GM12878 (cell line): ENCODE results near the gene ANKRD28. TPM values are rescaled to one million over a fixed set of nuclear protein-coding genes. Genes with fewer than 3 reads are reported as not detected.
A peak's percentile ranks its signal among the peaks of the same experiment; 100 is the strongest.

Experiments
- ATAC-seq: fragments of 200-7000 bp; cut with Tn5 transposase; 3 replicates; pipeline ENCODE4 v1.9.1; 2020; ENCODE audit warnings: mild to moderate bottlenecking, moderate library complexity
- BruUV-seq: library from RNA; stranded (reverse); fragments of 400-500 nt; replicated peaks from 2 replicates; lab custom pipeline; 2021; lab: Mats Ljungman, UMichigan
- CTCF ChIA-PET: fragments of 300-600 bp; sonication (Branson Sonifier 250); formaldehyde crosslinking; extraction: SDS; loops from one replicate; lab custom pipeline; 2021; ENCODE audit warnings: inconsistent platforms; lab: Yijun Ruan, JAX
- POLR2A ChIA-PET: fragments of 350-600 bp; formaldehyde crosslinking; extraction: SDS; loops from one replicate; lab custom pipeline; 2021; ENCODE audit warnings: inconsistent platforms; lab: Charles Lee
- RAD21 ChIA-PET: fragments of 300-600 bp; sonication (Branson Sonifier 250); formaldehyde crosslinking; loops from one replicate; lab custom pipeline; 2023; ENCODE audit warnings: antibody characterized with exemption; ENCODE audit not compliant: unreplicated experiment; lab: Charles Lee
- SMC1A ChIA-PET: fragments of 300-600 bp; sonication (Branson Sonifier 250); formaldehyde crosslinking; loops from one replicate; lab custom pipeline; 2023; ENCODE audit not compliant: unreplicated experiment, uncharacterized antibody; lab: Charles Lee
- DNase-seq: peaks from one replicate; pipeline ENCODE4 v3.0.0-alpha.2; 2011; ENCODE audit warnings: low read depth, low spot score
- FAIRE-seq: peaks from 3 replicates; lab custom pipeline; 2011; peaks lifted over from hg19 to GRCh38; lab: Jason Lieb, UNC
- H2AFZ ChIP-seq: 2 replicates; pipeline ENCODE4 v1.6.0; 2011; ENCODE audit warnings: low read depth, low read length, control low read depth; ENCODE audit not compliant: control insufficient read depth
- H3K27ac ChIP-seq: 2 replicates; pipeline ENCODE4 v1.5.1; 2011; ENCODE audit warnings: control low read depth; ENCODE audit not compliant: control insufficient read depth, insufficient read depth
- H3K27me3 ChIP-seq, 2 experiments: replicated peaks in 1 of 2; 2 replicates each; pipeline versions ENCODE4 v1.6.0 to v1.6.1; 2011; ENCODE audit warnings: low read length in 1 of 2; ENCODE audit not compliant: control insufficient read depth in 2 of 2, insufficient read depth in 2 of 2
- H3K36me3 ChIP-seq, 2 experiments: 2 replicates each; pipeline ENCODE4 v1.5.1; 2011; ENCODE audit warnings: low read length in 1 of 2; ENCODE audit not compliant: control insufficient read depth in 2 of 2, insufficient read depth in 2 of 2
- H3K4me1 ChIP-seq: 2 replicates; pipeline ENCODE4 v1.6.1; 2011; ENCODE audit warnings: mild to moderate bottlenecking, low read length, moderate library complexity, mixed read lengths; ENCODE audit not compliant: control insufficient read depth, insufficient read depth
- H3K4me2 ChIP-seq: 2 replicates; pipeline ENCODE4 v1.6.0; 2011; ENCODE audit warnings: control low read depth; ENCODE audit not compliant: control insufficient read depth, insufficient read depth
- H3K4me3 ChIP-seq: fragments of 200-600 bp; sonication (generic); 2 replicates; pipeline ENCODE4 v1.5.1; 2016
- H3K79me2 ChIP-seq: 2 replicates; pipeline ENCODE4 v1.6.0; 2011; ENCODE audit warnings: low read length; ENCODE audit not compliant: control insufficient read depth, insufficient read depth
- H3K9ac ChIP-seq: 2 replicates; pipeline ENCODE4 v1.8.0; 2011; ENCODE audit warnings: low read length, control low read depth, mixed read lengths; ENCODE audit not compliant: control insufficient read depth, insufficient read depth
- H3K9me3 ChIP-seq: replicated peaks from 3 replicates; pipeline ENCODE4 v1.5.1; 2011; ENCODE audit warnings: mild to moderate bottlenecking, low read length; ENCODE audit not compliant: control insufficient read depth, insufficient read depth
- H4K20me1 ChIP-seq: 2 replicates; pipeline ENCODE4 v1.6.0; 2011; ENCODE audit not compliant: control insufficient read depth, insufficient read depth
- LARP7 ChIP-seq: fragments of 450-650 bp; IDR thresholded peaks from 2 replicates; pipeline ENCODE4 v1.6.1; 2017; ENCODE audit warnings: mild to moderate bottlenecking
- MTA2 ChIP-seq: fragments of 450-650 bp; IDR thresholded peaks from 2 replicates; pipeline ENCODE4 v1.6.1; 2016; ENCODE audit warnings: low read depth, mild to moderate bottlenecking, moderate library complexity
- NFIC ChIP-seq: IDR thresholded peaks from 2 replicates; pipeline ENCODE4 v1.6.1; 2012; ENCODE audit warnings: low read depth, mild to moderate bottlenecking, inconsistent platforms, low read length, moderate library complexity
- NFXL1 ChIP-seq: fragments of 450-650 bp; IDR thresholded peaks from 2 replicates; pipeline ENCODE4 v1.6.1; 2017; ENCODE audit warnings: antibody characterized with exemption, mild to moderate bottlenecking, borderline replicate concordance
- SUZ12 ChIP-seq: fragments of 200-600 bp; sonication (generic); IDR thresholded peaks from one replicate; pipeline ENCODE4 v1.6.1; 2018; ENCODE audit warnings: antibody characterized with exemption, mild to moderate bottlenecking; ENCODE audit not compliant: unreplicated experiment
- TARDBP ChIP-seq: IDR thresholded peaks from 2 replicates; pipeline ENCODE4 v1.6.1; 2016; ENCODE audit warnings: borderline replicate concordance
- ZBTB33 ChIP-seq: fragments of 450-650 bp; IDR thresholded peaks from 2 replicates; pipeline ENCODE4 v1.6.1; 2017; ENCODE audit warnings: mild to moderate bottlenecking
- WGBS: methylation state at CpG from one replicate; pipeline ENCODE4 v1.1.6; 2016; ENCODE audit warnings: low lambda C conversion rate; ENCODE audit not compliant: insufficient replicate concordance, insufficient coverage; ENCODE audit errors: missing lambda C conversion rate; 5-methylcytosine and 5-hydroxymethylcytosine counted together
- in situ Hi-C: fragments of 300-500 bp; cut with MboI; formaldehyde crosslinking; loops from 9 replicates; pipeline ENCODE4 v1.14.3; 2018; ENCODE audit warnings: mixed read lengths
- intact Hi-C: fragments of 100-400 bp; cut with micrococcal nuclease; formaldehyde crosslinking; loops from one replicate; pipeline ENCODE4 v1.14.2; 2022; ENCODE audit not compliant: unreplicated experiment
- polyA plus RNA-seq, 11 experiments: library from polyadenylated mRNA; depleted of rRNA in 4 of 11; unstranded in 6 of 11; stranded (reverse) in 5 of 11; fragments of >200 nt; fragmentation: Nextera tagmentation in 4 of 11; fragmentation: Illumina TruSeq in 1 of 11; extraction: Ambion mirVana in 4 of 11; extraction: Trizol in 1 of 11; gene quantifications; 1 replicate in 1 of 11; 2 replicates in 10 of 11; pipeline versions ENCODE4 v1.2.1 to v1.2.3, GENCODE V29; 2011 to 2016; ENCODE audit warnings: inconsistent platforms in 2 of 11, missing spikeins in 2 of 11, low read depth in 1 of 11
- total RNA-seq, 4 experiments: library from RNA; depleted of rRNA in 3 of 4; stranded (reverse); fragments of >200 nt in 3 of 4; fragmentation: Illumina TruSeq in 1 of 4; extraction: Trizol in 1 of 4; gene quantifications; 2 replicates each; pipeline versions ENCODE4 v1.2.1 to v1.2.3, GENCODE V29; 2013 to 2021
- TF ChIP-seq, protein P1 (sequence below): IDR thresholded peaks from 2 replicates; pipeline ENCODE4 v1.6.1; 2012; ENCODE audit warnings: low read depth, low read length, improper control_type of control experiment

Gene ANKRD28
- total and polyA plus RNA-seq, 10 of the 15 experiments (the other 5 are each of a cell fraction or from before 2014, with no cell fraction given): 11.2 to 105 (median 38.3) TPM

GRCh38 chr3:15649341-15649740 is 148.4 kb downstream of the ANKRD28 start:
- Histone ChIP-seq H3K79me2 (no peaks in the 10 kb centered on the region), H3K4me2 (peak overlapping the region; percentile 85), H3K36me3 (no peaks in the 10 kb centered on the region; a peak in 1 of 4 replicates), H2AFZ (no peak overlapping the region; the same call in 1 of the 2 replicates), H3K9me3 (peaks cover 7% of the 10 kb centered on the region; the same call in 2 of the 3 replicates), H3K4me1 (peaks cover 38% of the 10 kb centered on the region), H3K27me3 (no peaks in the 10 kb centered on the region), H3K9ac (no peak overlapping the region), H3K4me3 (no peak overlapping the region), H3K27ac (peak overlapping the region; percentile 81), H4K20me1 (no peaks in the 10 kb centered on the region)
- ATAC-seq: no peak
- TF ChIP-seq NFIC: no peak
- TF ChIP-seq LARP7: no peak
- TF ChIP-seq NFXL1: no peak
- TF ChIP-seq MTA2: no peak
- no peak for TF ChIP-seq SUZ12
- TF ChIP-seq, protein P1, sequence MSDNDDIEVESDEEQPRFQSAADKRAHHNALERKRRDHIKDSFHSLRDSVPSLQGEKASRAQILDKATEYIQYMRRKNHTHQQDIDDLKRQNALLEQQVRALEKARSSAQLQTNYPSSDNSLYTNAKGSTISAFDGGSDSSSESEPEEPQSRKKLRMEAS: no peak
- no peak for TF ChIP-seq ZBTB33
- no peak for TF ChIP-seq TARDBP
- ChIA-PET POLR2A (interaction anchor here (0.7 to 1.6 kb wide), 6 partner anchors 8 to 152 kb away, joined by 3 to 4 read pairs (median 3); partner anchors contain the start of gene ANKRD28), CTCF (interaction anchor here (0.6 to 5.2 kb wide), 8 partner anchors 18 to 212 kb away, joined by 3 to 35 read pairs (median 4); partner anchors contain the start of gene ANKRD28), RAD21 (interaction anchor here (0.8 to 2.5 kb wide), 4 partner anchors 12 to 152 kb away, joined by 3 to 13 read pairs (median 4); no protein-coding TSS in a partner anchor), SMC1A (interaction anchor here (0.5 to 6.7 kb wide), 10 partner anchors 13 to 165 kb away, joined by 3 to 61 read pairs (median 4); no protein-coding TSS in a partner anchor)
- DNase-seq: no peak
- no peak for FAIRE-seq
- BruUV-seq: no TSS peak
- intact Hi-C loops: loop anchor here (10.0 kb wide), 1 partner anchor 865 kb away; the partner anchor contains the start of gene RFTN1
- in situ Hi-C loops: no loop called here
- 93% methylated on average over 3 of the region's 3 CpGs for WGBS
